ENCODE measurements around the gene PSAPL1. TPM values are rescaled to one million over a fixed set of nuclear protein-coding genes. Genes with fewer than 3 reads are reported as not detected.

The PSAPL1 gene
- total RNA-seq, 4 donors from 2014 or later: not detected

DNA sequence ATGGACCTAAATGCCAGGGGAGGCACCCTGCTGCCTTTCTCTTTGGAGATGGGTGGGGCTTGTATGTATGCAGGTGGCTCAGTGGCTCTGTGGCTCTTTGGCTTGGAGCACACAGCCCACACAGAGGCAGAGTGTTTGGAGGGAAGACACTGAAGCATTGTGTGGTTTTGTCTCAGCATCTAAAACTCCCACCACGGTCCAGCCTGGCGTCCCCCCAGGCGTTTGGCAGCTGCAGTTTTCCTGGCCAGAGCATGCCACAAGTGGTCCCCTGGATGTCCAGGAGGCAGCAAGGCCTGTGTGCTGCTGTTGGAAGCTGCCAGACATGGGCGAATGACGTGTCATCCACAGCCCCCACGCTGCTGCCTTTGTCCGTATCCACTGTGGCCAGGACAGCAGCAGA, 32.2 kb upstream of the PSAPL1 start:
- intact Hi-C loops (cut with DNase I): loop anchor here (10.0 kb wide), 2 partner anchors 248 to 272 kb away; partner anchors contain the start of gene SORCS2
- no peak for DNase-seq (ENCODE audit: extremely low spot score)
- TF ChIP-seq POLR2A (IDR thresholded peaks at IDR 0.05; ENCODE audit: low read depth) (no peak), EP300 (IDR thresholded peaks at IDR 0.05) (no peak), POLR2AphosphoS5 (IDR thresholded peaks at IDR 0.05) (no peak)
- TF ChIP-seq, protein P1, sequence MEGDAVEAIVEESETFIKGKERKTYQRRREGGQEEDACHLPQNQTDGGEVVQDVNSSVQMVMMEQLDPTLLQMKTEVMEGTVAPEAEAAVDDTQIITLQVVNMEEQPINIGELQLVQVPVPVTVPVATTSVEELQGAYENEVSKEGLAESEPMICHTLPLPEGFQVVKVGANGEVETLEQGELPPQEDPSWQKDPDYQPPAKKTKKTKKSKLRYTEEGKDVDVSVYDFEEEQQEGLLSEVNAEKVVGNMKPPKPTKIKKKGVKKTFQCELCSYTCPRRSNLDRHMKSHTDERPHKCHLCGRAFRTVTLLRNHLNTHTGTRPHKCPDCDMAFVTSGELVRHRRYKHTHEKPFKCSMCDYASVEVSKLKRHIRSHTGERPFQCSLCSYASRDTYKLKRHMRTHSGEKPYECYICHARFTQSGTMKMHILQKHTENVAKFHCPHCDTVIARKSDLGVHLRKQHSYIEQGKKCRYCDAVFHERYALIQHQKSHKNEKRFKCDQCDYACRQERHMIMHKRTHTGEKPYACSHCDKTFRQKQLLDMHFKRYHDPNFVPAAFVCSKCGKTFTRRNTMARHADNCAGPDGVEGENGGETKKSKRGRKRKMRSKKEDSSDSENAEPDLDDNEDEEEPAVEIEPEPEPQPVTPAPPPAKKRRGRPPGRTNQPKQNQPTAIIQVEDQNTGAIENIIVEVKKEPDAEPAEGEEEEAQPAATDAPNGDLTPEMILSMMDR (IDR thresholded peaks at IDR 0.05): no peak
- 88% methylated on average over 7 of the region's 7 CpGs for WGBS
- H3K9me3 ChIP-seq: peaks cover 0 to 11% (median 10%) of the 10 kb centered on the region in 4 donors
- H3K27ac ChIP-seq (replicated peaks in 1 of 4): no peak overlapping the region
- no peaks in the 10 kb centered on the region for H3K36me3 ChIP-seq
- no peak overlapping the region for H3K4me3 ChIP-seq
- no peaks in the 10 kb centered on the region for H3K27me3 ChIP-seq
- H3K4me1 ChIP-seq: peaks cover 0 to 23% (median 22%) of the 10 kb centered on the region in 4 donors

DNA sequence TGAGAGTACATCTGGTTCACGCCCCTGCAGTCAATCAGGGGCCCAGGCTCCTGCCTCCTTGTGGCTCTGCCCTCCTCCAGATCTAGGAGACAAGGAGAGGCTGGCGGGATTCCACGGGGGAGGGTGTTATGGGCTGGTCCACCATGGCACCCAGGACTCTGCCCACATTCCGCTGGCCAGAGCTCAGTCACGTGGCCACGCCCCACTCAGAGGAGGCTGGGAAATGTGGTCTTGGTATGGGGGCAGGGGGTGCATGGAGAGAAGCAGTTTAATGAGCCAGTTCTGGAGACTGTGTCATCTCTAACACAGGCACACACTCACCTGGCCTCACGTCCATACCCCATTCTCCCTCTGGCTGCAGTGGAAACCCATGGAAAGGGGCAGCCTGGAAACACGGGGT, 31.5 kb upstream of the PSAPL1 start:
- 100% methylated on average over 3 of the region's 8 CpGs for WGBS
- Histone ChIP-seq H3K27me3 (no peaks in the 10 kb centered on the region), H3K4me1 (peaks cover 0 to 28% (median 25%) of the 10 kb centered on the region in 4 donors), H3K36me3 (no peaks in the 10 kb centered on the region), H3K4me3 (no peak overlapping the region), H3K27ac (replicated peaks in 1 of 4) (no peak overlapping the region), H3K9me3 (peaks cover 0 to 11% (median 10%) of the 10 kb centered on the region in 4 donors)
- TF ChIP-seq POLR2A (IDR thresholded peaks at IDR 0.05; ENCODE audit: low read depth) (no peak), EP300 (IDR thresholded peaks at IDR 0.05) (no peak), POLR2AphosphoS5 (IDR thresholded peaks at IDR 0.05) (no peak)
- TF ChIP-seq, protein P1 (IDR thresholded peaks at IDR 0.05): no peak
- DNase-seq (ENCODE audit: extremely low spot score): no peak
- intact Hi-C loops (cut with DNase I): loop anchor here (10.0 kb wide), 2 partner anchors 249 to 271 kb away; partner anchors contain the start of gene SORCS2

DNA sequence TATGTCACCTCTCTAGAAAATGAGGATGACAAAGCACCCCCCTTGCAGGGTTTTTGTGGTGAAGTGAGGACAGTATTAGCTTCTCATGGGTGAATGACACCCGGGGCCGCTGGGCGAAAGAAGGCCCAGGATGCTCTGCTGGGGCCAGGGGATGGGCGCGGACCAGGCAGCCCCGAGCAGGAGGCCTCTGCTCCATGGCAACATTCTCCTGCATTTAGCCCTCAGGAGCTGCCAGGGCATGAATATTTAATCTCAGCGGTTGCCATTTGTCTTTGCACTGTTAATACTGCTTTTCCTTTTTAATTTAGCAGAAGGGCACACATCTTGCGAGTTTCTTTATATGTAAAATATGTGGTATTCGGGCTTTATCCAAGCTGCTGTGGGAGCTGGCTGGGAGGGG, 30.3 kb upstream of the PSAPL1 start:
- H3K36me3 ChIP-seq: no peaks in the 10 kb centered on the region
- H3K27ac ChIP-seq (replicated peaks in 1 of 4): no peak overlapping the region
- WGBS: 91% methylated on average over 9 of the region's 9 CpGs
- H3K4me1 ChIP-seq: peaks cover 0 to 35% (median 29%) of the 10 kb centered on the region in 4 donors
- H3K4me3 ChIP-seq: no peak overlapping the region
- TF ChIP-seq EP300 (IDR thresholded peaks at IDR 0.05) (no peak), POLR2AphosphoS5 (IDR thresholded peaks at IDR 0.05) (no peak)
- no peaks in the 10 kb centered on the region for H3K27me3 ChIP-seq
- H3K9me3 ChIP-seq: peaks cover 0 to 11% (median 10%) of the 10 kb centered on the region in 4 donors
- no peak for DNase-seq (ENCODE audit: extremely low spot score)
- intact Hi-C loops (cut with DNase I): loop anchor here (10.0 kb wide), 2 partner anchors 250 to 270 kb away; partner anchors contain the start of gene SORCS2

DNA sequence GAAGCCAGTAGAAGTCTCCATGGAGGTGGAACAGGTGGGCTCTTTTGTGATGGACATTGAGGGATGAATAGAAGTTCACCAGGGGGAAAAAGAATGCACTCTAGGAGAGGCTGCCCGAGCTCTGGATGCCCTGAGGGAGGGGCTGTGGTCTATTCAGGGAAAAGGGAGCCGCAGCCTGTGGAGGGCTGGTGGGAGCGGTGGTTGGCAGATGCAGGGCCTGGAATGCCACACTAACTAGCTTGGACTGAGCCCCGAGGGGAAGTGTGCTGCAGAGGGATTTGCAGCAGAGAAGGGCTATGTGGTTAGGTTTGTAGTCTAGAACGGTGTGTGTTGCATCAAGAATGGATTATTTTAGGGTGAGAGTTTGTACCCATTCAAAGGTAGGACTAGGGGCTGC, 29.5 kb upstream of the PSAPL1 start:
- peaks cover 0 to 35% (median 29%) of the 10 kb centered on the region in 4 donors for H3K4me1 ChIP-seq
- H3K27me3 ChIP-seq: no peaks in the 10 kb centered on the region
- intact Hi-C loops (cut with DNase I): loop anchor here (10.0 kb wide), 2 partner anchors 251 to 269 kb away; partner anchors contain the start of gene SORCS2
- no peak for DNase-seq (ENCODE audit: extremely low spot score)
- TF ChIP-seq EP300 (IDR thresholded peaks at IDR 0.05): no peak
- TF ChIP-seq, protein P1 (IDR thresholded peaks at IDR 0.05): no peak
- TF ChIP-seq POLR2AphosphoS5 (IDR thresholded peaks at IDR 0.05): no peak
- TF ChIP-seq POLR2A (IDR thresholded peaks at IDR 0.05; ENCODE audit: low read depth): no peak
- H3K27ac ChIP-seq (replicated peaks in 1 of 4): no peak overlapping the region
- WGBS: 88% methylated on average over 5 of the region's 5 CpGs
- no peaks in the 10 kb centered on the region for H3K36me3 ChIP-seq
- H3K4me3 ChIP-seq: no peak overlapping the region
- H3K9me3 ChIP-seq: peaks cover 0 to 11% (median 10%) of the 10 kb centered on the region in 4 donors

DNA sequence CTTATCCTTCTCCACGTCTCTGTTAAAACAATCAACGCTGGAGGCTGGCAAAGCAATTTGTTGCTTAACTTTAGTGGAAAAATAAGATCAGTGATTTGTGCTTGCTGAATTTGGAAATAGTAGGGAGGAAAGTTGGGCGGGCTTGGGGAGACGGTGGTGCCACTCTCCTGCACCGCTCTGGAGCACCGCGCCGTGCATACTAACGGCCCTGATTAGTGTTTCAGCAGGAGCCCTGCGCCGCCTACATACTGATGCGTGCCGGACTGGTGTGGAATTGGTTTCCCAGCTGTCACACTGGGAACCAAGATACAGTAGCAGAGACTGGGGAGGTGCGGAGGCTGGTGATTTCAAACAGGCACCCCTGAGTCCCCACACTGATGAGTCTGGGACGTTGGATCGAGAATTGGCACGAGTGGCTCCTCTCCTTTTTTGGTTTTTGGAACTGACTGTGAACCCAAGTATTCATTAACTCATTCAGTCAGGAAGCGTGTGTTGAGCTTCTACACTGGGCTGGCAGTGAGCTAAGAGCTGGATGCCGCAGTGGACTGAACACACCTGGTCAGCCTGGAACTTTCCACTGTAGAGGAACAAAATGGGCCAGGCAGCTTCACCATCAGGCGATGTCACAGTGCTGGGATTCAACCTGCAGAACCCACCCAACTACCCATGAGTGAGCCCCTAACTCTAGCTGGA, 29.0 kb upstream of the PSAPL1 start:
- 51% methylated on average over 20 of the region's 20 CpGs for WGBS
- H3K27ac ChIP-seq (replicated peaks in 1 of 4): peak overlapping the region in 1 of 4 donors; percentile 36
- H3K27me3 ChIP-seq: no peaks in the 10 kb centered on the region
- DNase-seq (ENCODE audit: extremely low spot score): no peak
- intact Hi-C loops (cut with DNase I): loop anchor here (10.0 kb wide), 2 partner anchors 251 to 269 kb away; partner anchors contain the start of gene SORCS2
- H3K4me3 ChIP-seq: no peak overlapping the region
- TF ChIP-seq, protein P1 (IDR thresholded peaks at IDR 0.05): no peak
- TF ChIP-seq EP300 (IDR thresholded peaks at IDR 0.05): no peak
- TF ChIP-seq POLR2A (IDR thresholded peaks at IDR 0.05; ENCODE audit: low read depth): no peak
- no peak for TF ChIP-seq POLR2AphosphoS5 (IDR thresholded peaks at IDR 0.05)
- peaks cover 0 to 35% (median 29%) of the 10 kb centered on the region in 4 donors for H3K4me1 ChIP-seq
- no peaks in the 10 kb centered on the region for H3K36me3 ChIP-seq
- peaks cover 0 to 11% (median 10%) of the 10 kb centered on the region in 4 donors for H3K9me3 ChIP-seq
